ENCODE data around the gene CYTH1.

Gene CYTH1

GRCh38 chr17:78724544-78724943, 57.5 kb downstream of the CYTH1 start:
- DNase-seq (ENCODE audit: low spot score) (no peak), ATAC-seq (ENCODE audit: low read depth) (0 out of 3 replicates have a peak, but pooled peaks have one; percentile 35)
- Histone ChIP-seq H3K4me1 (ENCODE audit: insufficient read depth, poor library complexity, severe bottlenecking) (peaks cover 12% of the 10 kb centered on the region), H3K4me3 (ENCODE audit: severe bottlenecking) (no peak overlapping the region), H3K27me3 (ENCODE audit: insufficient read depth, poor library complexity, severe bottlenecking) (no peaks in the 10 kb centered on the region), H3K9me3 (ENCODE audit: severe bottlenecking) (no peaks in the 10 kb centered on the region), H3K27ac (ENCODE audit: poor library complexity, severe bottlenecking) (no peak overlapping the region), H3K36me3 (ENCODE audit: low read depth) (peaks cover 10% of the 10 kb centered on the region; the same call in 1 of the 2 replicates)
- no peak for TF ChIP-seq CTCF (IDR thresholded peaks at IDR 0.05; ENCODE audit: poor library complexity, severe bottlenecking)

- no peak for TF ChIP-seq CTCF (IDR thresholded peaks at IDR 0.05; ENCODE audit: poor library complexity, severe bottlenecking)
- H3K4me1 ChIP-seq (ENCODE audit: insufficient read depth, poor library complexity, severe bottlenecking): peaks cover 17% of the 10 kb centered on the region
Measured at GRCh38 chr17:78723957-78724356, 58.1 kb downstream of the CYTH1 start.

GRCh38 chr17:78723001-78723796, 58.9 kb downstream of the CYTH1 start:
- H3K36me3 ChIP-seq (ENCODE audit: low read depth): peaks cover 7% of the 10 kb centered on the region; the same call in 1 of the 2 replicates
- peaks cover 23% of the 10 kb centered on the region for H3K4me1 ChIP-seq (ENCODE audit: insufficient read depth, poor library complexity, severe bottlenecking)
- H3K27me3 ChIP-seq (ENCODE audit: insufficient read depth, poor library complexity, severe bottlenecking): no peaks in the 10 kb centered on the region
- no peaks in the 10 kb centered on the region for H3K9me3 ChIP-seq (ENCODE audit: severe bottlenecking)
- DNase-seq (ENCODE audit: low spot score) (no peak), ATAC-seq (ENCODE audit: low read depth) (no peak)
- H3K27ac ChIP-seq (ENCODE audit: poor library complexity, severe bottlenecking): no peak overlapping the region
- no peak overlapping the region for H3K4me3 ChIP-seq (ENCODE audit: severe bottlenecking)
- TF ChIP-seq CTCF (IDR thresholded peaks at IDR 0.05; ENCODE audit: poor library complexity, severe bottlenecking): no peak

More at GRCh38 chr17:78723957-78724356, 58.1 kb downstream of the CYTH1 start:
- no peaks in the 10 kb centered on the region for H3K27me3 ChIP-seq (ENCODE audit: insufficient read depth, poor library complexity, severe bottlenecking)
- DNase-seq (ENCODE audit: low spot score) (no peak), ATAC-seq (ENCODE audit: low read depth) (no peak)
- peaks cover 10% of the 10 kb centered on the region; the same call in 1 of the 2 replicates for H3K36me3 ChIP-seq (ENCODE audit: low read depth)
- no peaks in the 10 kb centered on the region for H3K9me3 ChIP-seq (ENCODE audit: severe bottlenecking)
- no peak overlapping the region for H3K27ac ChIP-seq (ENCODE audit: poor library complexity, severe bottlenecking)
- H3K4me3 ChIP-seq (ENCODE audit: severe bottlenecking): no peak overlapping the region

- Histone ChIP-seq H3K27ac (ENCODE audit: poor library complexity, severe bottlenecking) (no peak overlapping the region), H3K4me1 (ENCODE audit: insufficient read depth, poor library complexity, severe bottlenecking) (peaks cover 32% of the 10 kb centered on the region), H3K36me3 (ENCODE audit: low read depth) (peaks cover 5% of the 10 kb centered on the region; the same call in 1 of the 2 replicates), H3K4me3 (ENCODE audit: severe bottlenecking) (no peak overlapping the region), H3K9me3 (ENCODE audit: severe bottlenecking) (no peaks in the 10 kb centered on the region), H3K27me3 (ENCODE audit: insufficient read depth, poor library complexity, severe bottlenecking) (no peaks in the 10 kb centered on the region)
- DNase-seq (ENCODE audit: low spot score): no peak
- ATAC-seq (ENCODE audit: low read depth): no peak
- TF ChIP-seq CTCF (IDR thresholded peaks at IDR 0.05; ENCODE audit: poor library complexity, severe bottlenecking): no peak
Measured at GRCh38 chr17:78722246-78722761, 59.8 kb downstream of the CYTH1 start.

All from RWPE2 (cell line).